Stimulated activated CD4-positive, alpha-beta T cell treated with anti-CD3 and anti-CD28 coated beads, Interleukin-12 subunit alpha, Interleukin-12 subunit beta, amount 100 ng/mL, for 48 hours (primary cell): ENCODE measurements around the gene NOP53.
"Not testable (repeated sequence)": the region's sequence is repeated elsewhere in the genome, so short reads cannot be mapped to it uniquely, and the experiment has no call there.

Source experiments
- DNase-seq, 3 donors: peaks; one replicate each; pipeline ENCODE4 v3.0.0-alpha.2; 2020; ENCODE audit warnings: low read depth in 2 of 3, low spot score in 1 of 3

NOP53 gene

GRCh38 chr19:47752440-47753211 lies 7.3 kb downstream of the NOP53 start:
- no peak for DNase-seq

- no peak for DNase-seq
Observed at GRCh38 chr19:47754206-47755064, 9.1 kb downstream of the NOP53 start.

- no peak for DNase-seq
Observed at GRCh38 chr19:47755065-47755761, 9.9 kb downstream of the NOP53 start.

DNA sequence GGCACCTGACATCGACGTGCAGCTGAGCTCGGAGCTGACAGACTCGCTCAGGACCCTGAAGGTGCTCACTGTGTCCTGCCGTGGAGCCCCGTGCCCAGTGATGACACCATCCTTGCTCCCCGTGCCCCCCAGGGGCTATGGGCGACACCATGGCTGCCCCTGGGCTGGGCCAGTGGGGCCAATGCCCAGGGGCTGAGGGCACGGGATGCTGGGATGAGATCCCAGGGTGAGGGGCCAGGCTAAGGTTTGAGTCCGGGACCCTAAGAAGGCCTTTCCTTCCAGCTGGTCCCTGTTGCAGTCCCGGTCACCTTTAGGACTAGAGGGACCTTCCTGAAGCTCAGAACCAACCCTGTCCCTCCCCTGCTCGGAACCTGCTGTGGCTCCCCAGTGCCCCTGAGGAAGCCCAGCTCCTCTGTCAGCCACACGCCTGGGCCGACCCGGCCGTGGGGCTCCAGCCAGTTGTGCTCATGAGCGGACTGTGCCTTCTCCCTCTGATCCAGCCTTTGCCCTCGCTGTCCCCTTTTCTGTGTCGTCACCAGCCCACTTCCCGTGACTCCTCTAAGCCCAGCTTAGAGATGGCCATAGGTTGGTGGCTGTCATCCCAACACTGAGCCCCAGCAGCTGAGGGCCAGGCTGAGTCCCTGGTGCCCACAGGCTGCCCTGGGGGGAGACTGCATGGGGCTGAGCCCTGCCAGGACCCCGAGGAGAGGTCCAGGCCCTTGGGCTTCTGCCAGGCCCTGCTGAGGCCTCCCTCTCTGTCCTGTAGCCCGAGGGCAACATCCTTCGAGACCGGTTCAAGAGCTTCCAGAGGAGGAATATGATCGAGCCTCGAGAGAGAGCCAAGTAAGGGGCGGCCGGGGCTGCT lies 10.6 kb downstream of the NOP53 start:
- no peak for DNase-seq

DNA sequence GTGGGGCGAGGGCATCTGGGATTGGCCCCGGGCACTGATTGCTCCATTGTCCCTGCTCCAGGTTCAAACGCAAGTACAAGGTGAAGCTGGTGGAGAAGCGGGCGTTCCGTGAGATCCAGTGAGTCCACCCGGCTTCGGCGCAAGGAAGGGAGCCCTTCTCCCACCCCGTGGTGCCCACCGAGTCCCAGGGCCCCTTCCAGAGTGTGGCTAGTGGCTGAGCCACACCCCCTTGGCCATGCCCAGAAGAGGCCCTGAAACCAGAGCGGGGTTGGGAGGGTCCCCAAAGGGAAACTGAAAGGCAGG lies 11.2 kb downstream of the NOP53 start:
- no peak for DNase-seq

DNA sequence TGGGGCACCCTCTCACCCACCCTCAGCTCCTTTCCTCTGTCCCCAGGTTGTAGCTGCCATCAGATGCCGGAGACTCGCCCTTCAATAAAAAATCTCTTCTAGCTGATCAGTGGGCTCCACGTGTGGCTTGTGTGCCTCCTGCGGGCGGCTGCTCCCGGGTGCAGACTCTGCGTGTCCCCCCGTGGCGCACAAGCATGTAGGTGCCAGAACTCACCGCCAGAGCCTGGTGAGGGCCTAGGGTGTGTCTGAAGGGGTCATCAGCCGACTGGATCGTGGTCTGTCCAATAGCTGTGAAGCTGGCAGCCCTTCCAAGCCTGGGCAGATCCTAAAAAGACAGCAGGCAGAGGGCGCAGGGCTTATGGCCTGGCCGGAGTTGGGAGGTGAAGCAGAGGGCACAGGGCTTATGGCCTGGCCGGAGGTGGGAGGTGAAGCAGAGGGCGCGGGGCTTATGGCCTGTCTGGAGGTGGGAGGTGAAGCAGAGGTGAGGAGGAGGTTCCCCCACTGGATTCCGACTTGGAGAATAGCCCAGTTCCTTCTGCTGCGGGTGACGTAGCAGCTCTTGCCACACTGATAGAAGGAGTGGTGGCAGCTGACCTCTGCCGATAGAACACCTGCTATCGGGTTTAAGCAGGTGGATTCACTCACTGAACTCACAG lies 11.7 kb downstream of the NOP53 start:
- no peak for DNase-seq

GRCh38 chr19:47757617-47758442 lies 12.5 kb downstream of the NOP53 start:
- no peak for DNase-seq

GRCh38 chr19:47758443-47758804 lies 13.1 kb downstream of the NOP53 start:
- DNase-seq, result no peak

DNA sequence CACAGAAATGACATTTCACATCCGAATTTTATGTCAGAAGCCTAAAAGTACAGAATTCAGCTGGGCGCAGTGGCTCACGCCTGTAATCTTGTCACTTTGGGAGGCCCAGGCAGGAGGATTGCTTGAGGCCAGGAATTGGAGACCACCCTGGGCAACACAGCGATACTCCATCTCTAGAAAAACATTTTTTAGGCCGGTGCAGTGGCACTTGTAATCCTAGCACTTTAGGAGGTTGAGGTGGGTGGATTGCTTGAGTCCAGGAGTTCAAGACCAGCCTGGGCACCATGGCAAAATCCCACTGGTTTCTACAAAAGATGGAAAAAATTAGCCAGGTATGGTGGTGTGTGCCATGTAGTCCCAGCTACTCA lies 15.3 kb downstream of the NOP53 start:
- DNase-seq, result no peak

DNA sequence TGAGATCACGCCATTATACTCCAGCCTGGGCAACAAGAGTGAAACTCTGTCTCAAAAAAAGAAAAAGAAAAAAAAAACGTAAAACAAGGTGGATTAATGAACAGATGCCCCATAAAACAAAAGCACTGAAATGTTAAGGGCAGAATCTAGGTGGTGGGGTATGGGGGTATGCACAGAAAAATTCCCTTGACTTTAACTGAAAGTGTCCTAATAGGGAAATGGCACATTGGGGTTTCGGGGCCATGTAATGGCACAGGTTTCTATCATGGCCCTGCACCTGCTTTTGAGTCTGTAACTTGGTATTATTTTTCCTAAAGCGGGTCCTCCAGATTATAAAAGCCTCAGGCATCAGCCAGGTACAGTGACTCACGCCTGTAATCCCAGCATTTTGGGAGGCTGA lies 16.2 kb downstream of the NOP53 start:
- no peak for DNase-seq

GRCh38 chr19:47762151-47762550 lies 16.8 kb downstream of the NOP53 start:
- no peak for DNase-seq

- no peak for DNase-seq
Observed at GRCh38 chr19:47762615-47763308, 17.4 kb downstream of the NOP53 start.

DNA sequence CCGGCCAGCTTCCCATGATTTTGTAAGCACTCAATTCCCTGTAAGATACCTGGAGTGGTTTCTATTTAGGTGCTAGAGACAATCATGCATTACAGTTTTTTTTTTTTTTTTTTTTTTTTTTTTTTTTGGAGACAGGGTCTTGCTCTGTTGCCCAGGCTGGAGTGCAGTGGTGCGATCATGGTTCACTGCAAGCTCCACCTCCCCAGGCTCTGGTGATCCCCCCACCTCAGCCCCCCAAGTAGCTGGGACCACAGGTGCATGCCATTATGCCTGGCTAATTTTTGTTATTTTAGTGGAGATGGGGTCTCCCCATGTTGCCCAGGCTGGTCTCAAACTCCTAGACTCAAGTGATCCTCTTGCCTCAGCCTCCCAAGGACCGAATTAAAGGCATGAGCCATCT lies 19.4 kb downstream of the NOP53 start:
- not testable (repeated sequence) for DNase-seq

DNA sequence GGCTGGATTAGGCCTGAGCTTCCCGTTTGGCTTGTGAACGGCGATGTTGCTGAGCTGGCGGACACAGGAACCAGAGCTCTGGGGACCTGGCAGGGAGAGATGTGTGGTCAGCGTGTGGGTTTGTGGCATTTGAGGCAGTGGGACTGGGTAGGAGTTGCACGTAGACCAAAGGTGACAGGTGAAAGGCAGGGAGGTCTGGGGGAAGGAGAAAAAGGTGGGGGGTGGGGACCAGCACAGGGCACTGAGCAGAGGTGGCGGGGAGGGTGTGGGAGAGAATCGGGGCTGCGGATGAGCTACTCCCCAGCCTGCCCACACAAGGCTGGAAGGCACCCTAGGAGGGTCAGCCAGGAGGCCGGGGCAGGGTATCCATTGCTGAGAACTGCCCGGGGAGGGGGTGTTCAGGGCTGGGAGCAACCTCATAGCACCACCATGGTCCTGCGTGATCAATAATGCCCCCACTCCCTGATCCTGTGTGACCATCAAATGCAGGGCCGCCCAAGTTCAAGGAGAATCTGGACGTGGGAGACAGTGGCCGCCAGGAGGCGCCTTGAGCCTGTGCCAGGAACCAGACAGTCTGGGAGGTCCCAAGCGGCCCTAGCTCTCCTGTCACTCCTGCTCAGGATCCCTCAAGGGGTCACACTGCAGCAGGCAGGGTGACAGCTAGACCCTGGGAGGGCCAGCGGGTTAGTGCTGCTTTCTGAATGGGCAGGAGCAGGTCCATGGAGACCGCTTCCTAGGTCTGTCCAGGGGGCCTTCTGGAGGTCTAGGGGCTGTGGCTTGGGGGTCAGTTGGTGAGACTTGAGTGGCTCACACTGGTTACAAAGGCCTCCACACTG lies 20.4 kb downstream of the NOP53 start:
- DNase-seq, result no peak

DNA sequence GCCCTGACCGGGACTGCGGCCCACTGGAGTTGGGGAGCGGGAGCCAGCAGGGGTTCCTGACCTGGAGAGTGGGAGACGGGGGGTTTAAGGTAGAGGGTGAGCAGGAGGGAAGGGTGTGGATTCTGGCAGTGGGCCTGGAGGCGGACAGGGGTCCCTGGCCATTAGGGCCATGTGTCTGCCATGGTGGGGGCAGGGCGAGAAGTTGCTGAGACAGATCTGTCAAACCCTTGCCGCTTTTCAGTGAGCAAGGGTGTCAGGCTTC lies 20.9 kb downstream of the NOP53 start:
- DNase-seq, result no peak

- DNase-seq, result no peak
Observed at GRCh38 chr19:47766670-47767069, 21.3 kb downstream of the NOP53 start.

- DNase-seq, result no peak
Observed at GRCh38 chr19:47767349-47767748, 22.0 kb downstream of the NOP53 start.

- DNase-seq, result no peak
Observed at GRCh38 chr19:47768604-47769003, 23.3 kb downstream of the NOP53 start.

DNA sequence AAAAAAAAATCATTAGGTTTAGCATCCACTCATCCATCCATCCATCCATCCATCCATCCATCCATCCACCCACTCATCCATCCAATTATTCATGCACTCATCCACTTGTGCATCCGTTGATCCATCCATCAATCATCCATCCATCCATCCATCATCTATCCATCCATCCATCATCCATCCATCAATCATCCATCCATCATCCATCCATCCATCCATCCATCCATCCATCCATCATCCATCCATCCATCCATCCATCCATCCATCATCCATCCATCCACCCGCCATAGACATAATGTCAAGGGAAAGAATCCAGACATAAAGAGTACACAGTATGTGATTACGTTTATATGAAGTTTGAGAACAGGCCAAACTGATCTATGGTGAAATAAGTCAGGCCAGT lies 24.2 kb downstream of the NOP53 start:
- no peak for DNase-seq
